ENCODE results near the gene PPIC.

DNA sequence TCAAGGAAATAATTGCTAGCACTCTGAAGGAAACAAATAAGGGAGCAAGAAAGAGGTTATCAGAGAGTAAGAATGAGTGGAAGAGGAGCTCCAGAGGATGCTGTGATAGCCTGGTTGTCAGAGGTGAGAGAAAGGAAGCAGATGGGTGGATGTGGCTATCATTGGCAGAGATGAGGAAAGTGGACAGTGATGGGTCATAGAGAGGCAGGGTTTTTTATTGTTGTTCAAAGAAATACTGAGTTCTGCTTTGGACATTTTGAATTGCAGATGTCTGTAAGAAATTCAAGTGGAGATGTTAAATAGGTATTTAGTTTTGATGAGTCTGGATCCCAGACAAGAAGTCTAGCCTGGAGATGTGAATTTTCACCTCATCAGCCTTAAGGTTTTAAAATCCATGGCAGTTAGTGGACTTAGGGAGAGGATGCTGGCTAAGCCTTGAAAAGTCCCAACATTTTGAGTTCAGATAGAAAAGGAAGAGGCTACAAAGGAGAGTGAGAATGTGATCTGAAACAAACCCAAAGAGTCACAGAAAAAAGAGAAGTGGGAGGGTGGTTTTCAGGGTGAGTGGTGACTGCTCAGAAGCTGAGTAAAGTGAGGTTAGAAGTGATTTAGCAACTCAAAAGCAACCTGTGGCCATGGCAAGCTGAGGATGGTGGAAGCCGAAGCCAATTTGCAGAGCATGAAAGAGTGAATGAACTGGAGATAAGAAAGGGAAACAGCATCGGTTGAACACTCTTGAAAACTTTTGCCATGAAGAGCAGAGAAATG, 50.4 kb downstream of the PPIC start:
- no peak for TF ChIP-seq POLR2A (IDR thresholded peaks at IDR 0.05)
- TF ChIP-seq, protein P1, sequence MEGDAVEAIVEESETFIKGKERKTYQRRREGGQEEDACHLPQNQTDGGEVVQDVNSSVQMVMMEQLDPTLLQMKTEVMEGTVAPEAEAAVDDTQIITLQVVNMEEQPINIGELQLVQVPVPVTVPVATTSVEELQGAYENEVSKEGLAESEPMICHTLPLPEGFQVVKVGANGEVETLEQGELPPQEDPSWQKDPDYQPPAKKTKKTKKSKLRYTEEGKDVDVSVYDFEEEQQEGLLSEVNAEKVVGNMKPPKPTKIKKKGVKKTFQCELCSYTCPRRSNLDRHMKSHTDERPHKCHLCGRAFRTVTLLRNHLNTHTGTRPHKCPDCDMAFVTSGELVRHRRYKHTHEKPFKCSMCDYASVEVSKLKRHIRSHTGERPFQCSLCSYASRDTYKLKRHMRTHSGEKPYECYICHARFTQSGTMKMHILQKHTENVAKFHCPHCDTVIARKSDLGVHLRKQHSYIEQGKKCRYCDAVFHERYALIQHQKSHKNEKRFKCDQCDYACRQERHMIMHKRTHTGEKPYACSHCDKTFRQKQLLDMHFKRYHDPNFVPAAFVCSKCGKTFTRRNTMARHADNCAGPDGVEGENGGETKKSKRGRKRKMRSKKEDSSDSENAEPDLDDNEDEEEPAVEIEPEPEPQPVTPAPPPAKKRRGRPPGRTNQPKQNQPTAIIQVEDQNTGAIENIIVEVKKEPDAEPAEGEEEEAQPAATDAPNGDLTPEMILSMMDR (IDR thresholded peaks at IDR 0.05), result no peak

Measured in testis (tissue), 2 donors.